GM18909 (cell line): ENCODE data around the gene BPGM.

Source experiments
- ATAC-seq: cut with Tn5 transposase; IDR thresholded peaks from one replicate; pipeline ENCODE4 v1.9.1; 2021; ENCODE audit warnings: mild to moderate bottlenecking; ENCODE audit not compliant: unreplicated experiment, poor library complexity

Gene BPGM

DNA sequence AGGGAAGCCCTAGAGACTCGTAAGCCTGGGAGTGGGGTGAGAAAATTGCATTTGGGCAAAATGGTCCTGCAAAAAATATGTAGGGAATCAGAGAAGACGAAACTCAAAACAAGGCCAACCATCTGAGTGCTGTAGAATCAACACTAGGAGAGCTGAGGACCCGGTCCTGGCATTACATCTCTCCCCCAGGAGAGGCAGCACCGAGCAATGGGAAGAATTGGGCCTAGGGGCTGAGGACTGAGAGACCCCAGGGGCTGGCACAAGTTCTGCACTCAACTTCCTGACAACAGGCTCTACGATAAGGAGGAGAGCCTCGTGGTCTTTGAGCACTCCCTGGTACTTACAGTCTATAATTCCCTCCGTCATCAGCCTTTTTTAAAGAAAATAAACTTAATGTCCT, 47.6 kb downstream of the BPGM start:
- no peak for ATAC-seq

DNA sequence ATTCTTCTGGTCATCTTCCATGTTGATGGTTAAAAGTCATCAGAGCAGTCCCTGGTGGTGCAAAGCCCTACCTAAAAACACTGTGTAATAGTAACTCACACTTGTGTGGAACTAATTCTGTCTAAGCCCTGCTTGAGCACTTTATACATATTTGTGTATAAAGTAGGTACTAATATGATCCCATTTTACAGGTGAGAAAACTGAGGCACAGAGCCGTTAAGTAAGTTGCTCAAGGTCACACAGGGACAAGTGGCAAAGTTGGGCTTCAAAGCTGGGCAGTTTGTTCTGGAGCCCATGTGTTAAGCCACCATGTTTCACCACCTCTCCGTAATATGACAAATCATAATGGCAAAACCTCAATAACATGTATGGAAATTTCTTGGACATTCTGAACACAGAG, 48.1 kb downstream of the BPGM start:
- ATAC-seq: no peak

DNA sequence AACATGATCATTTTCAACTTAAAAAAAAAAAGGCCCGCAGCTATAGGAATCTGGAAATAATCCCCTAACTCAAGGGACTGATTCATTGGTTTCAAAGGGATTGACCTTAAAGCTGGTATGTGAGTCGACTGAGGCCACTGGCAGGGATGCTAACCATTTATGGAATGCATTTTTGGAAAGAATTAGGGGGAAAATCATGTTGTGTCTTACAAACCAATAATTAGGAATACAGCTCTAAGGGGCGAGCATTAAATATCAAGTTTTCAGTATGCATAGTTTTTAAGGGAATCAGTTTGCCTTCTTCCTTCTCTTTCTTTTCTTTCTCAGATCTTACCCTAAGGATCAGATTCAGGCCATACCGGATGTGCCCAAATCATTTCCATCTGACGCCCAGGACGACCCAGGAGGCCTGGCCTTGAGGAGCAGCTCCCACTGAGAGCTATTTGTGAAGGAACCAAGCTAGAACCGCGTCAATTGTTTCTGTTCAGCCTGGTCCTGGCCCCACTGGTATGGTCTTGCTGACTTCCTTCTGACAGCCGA, 48.7 kb downstream of the BPGM start:
- ATAC-seq: no peak

DNA sequence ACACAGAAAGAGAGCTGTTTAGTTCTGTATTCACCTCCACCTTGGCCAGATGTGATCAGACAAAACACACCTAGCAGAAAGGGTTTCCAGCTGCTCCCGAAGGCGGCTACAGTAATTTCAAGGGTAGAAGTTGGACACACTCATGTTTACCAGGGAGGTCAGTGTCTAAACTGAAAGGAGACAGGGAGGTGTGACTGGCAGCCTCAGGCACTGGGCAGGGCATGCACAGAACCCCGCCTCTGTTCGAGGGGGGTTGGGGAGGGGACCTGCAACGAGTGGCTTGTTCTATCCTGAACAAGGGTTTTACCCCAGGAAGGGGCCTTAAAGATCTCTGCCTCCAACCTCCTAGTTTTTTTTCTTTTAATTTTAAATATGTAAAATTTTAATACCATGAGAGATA, 49.6 kb downstream of the BPGM start:
- ATAC-seq: no peak

DNA sequence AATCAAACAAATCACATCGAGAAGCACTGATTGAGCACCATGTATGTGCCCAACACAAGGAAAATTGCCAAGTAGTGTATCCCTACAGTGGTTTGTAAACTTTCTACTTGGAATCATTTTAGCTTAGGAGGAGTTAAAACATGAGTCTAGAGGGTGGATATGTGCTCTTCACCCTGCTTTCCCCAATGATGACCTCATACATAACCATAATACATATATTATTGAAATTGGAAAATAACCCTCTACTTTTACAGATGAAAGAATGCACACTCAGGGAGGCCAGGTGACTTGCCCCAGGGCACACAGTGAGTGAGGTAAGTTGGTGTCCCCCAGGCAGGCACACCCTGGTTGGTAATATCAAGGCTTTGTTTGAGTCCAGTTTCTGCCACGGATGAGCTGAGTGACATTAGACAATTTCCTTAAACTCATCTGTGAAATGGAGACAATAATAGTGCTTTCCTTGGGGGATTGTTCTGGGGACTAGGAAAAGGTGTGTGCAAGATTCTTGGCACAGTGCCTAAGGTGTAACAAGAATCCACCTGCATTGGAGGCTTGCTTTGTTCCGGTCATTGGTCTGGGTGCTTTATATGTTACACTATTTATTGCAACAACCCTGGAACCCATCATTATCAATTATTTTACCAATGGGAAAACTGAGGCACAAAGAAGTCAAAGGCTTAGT, 50.7 kb downstream of the BPGM start:
- ATAC-seq: no peak

DNA sequence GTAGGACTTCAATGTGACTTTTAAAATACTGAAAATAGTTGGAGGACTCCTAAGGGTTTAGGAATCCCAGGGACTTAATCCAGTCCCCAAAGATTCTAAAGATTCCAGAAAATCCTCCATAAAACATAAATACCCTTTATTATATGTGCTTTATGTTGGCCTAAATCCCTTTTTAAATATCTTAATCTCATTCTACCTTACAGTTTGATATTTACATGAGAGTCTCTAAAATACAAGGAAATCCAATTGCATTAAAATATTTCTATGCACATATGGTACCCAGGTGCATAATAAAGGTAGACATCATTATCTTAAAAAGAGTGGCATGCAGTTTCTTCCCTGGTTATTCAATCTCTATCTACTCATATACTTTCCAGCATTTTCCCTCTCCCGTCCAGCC, 51.8 kb downstream of the BPGM start:
- no peak for ATAC-seq

DNA sequence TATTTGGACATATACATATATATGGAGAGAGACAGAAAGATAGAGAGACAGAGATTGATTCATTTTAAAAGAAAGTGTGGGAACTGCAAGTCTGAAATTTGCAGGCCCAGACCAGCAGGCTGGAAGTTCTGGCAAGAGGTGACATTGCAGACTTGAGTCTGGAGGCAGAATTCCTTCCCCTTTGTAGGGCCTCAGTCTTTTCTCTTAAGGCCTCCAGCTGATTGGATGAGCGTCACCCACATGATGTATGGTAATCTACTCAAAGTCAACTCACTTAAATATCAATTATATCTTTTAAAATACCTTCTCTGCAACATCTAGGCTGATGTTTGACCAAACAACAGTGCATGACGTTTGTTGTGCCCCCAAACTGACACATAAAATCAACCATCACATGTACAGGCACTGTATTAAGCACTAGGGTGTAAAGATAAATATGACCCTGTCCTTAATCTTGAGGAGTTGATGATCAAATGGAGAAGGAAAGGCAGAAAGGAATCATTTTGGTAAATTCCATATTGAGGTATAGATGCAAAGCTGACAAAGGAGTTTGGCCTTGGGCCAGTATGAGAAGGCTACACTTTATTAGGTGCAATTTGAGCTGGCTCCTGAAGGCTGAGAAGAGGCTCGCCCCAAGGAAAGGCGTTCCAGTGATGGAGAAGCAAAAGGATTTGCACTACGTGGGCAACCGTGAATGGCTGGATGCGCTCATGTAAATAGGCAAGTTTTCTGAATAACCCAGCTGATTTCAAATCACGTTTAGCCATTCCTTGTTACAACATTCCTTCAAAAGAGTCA, 52.6 kb downstream of the BPGM start:
- ATAC-seq: no peak

DNA sequence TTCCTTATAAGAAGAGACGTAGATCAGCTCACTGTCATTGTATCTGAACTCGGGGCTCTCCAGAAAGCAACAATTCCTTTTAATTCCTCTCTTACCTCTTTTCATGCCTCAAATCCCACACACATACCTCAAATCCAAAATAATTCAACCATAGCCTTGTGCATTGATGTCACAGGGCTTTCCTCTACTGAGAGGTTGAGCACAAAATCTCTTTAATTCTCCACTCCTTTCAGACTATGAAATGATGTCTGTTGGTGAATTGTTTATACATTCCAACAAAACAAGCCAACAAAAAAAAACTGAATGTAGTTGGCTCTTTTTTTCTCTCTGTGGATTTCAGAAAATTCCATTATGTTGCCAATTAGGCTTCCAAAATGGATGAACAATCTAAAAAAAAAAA, 53.2 kb downstream of the BPGM start:
- no peak for ATAC-seq

DNA sequence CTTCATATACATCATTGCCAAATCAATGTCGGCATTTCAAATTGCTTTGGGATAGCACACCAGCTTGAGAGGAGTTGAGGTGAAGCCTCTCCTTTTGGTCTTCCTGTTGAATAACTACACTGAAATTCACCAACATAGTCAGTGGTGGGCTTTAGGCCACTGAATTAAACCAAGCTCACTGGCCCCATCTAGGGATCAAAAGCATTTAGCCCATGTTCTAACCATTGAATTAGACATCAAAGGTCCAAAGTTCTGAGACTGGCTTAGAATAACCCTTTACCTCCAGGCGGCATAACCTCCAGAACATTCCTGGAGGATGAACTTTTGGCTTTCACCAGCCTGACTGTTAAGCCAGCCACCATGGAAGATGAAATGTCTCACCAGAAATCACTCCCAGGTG, 54.6 kb downstream of the BPGM start:
- ATAC-seq: no peak

DNA sequence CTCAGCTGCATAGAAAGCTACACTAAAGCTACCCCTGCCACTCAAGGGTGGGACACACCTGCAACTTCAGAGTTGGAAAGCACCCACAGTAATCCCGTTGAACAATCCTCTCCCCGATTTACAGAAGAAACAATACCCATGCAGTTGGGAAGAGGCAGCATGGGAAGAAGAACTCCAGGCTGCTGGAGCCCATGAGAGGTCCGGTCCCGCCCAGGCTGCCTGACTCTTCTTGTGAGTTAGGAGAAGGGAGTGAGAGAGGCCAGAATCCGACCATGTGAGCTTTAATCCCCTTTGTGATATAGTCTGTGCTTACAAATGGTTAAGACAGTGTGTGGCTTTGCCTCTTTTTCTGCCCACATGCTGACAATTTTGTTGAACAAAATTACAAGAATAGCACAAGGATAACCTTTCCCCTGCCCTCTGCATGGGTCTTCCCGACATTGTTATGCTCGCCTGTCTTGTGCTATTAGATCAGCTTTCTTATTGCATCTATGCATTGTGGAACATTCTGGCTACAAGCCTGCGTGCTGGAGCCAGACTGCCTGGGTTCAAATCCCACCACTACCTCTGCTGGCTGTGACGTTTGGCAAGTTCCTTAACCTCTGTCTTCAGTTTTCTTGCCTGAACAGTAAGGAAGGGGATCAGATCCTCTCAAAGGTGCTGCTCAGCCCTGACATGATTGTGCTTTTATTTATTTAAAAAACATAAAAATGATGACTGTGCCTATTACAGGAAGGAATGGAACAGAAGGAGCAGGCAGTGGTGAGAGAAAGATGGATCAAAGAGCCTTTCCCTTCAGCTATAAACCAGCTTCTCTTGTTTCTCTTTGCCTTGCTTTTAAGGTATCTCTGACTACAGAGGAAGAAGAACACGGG, 56.0 kb downstream of the BPGM start:
- ATAC-seq: no peak

DNA sequence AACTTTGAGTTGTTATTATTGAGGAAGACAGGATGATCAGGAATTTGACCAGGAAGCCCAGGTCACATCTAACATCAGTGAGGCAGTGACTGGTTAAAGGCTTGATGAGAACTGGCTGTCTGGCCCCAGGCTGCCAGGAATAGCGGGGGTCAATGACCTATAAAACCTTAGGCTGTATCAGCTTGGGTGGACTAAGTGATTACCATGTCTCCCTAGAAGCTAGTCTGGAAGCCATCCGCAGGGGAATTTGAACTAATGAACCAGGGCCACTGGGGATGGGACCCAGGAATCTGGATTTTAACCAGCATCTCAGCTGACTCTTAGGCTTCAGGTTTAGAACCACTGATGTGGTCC, 56.6 kb downstream of the BPGM start:
- ATAC-seq: no peak

DNA sequence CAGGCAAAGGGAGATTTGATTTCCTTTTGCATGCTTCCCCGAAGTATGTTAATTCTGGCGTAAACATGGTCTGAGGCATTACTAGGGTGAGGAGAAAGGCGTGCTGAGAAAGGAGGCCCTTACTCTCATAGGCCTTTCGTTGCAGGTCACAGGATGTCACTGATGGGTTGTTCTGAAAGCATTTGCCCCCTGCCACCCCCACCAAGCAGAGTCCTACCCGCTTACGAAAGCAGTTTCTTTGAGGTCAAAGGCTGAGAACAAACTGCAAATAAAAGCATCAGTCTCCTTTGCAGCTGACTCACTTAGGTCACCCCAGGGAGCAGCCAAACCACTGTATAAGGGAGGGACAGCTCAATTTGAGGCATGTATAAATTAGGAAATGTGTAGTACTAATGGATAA, 57.1 kb downstream of the BPGM start:
- ATAC-seq: no peak

DNA sequence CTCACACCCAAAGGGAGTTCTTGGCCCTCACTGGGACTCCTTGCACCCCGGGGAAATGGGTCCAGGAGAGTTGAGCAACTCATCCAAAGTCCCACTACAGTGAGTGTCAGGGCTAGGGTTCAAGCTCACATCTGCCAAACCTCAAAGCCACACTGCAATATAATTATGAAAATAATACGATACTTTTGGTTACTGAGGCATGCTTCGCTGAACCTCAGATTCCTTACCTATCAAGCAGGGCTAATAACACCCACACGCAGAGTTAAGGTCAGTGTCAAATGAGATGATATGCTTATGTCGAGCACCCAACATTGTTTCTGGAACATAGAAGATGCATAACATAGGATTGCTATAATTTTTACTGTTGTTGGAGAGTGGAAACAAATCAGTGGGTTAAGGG, 58.2 kb downstream of the BPGM start:
- ATAC-seq: no peak

DNA sequence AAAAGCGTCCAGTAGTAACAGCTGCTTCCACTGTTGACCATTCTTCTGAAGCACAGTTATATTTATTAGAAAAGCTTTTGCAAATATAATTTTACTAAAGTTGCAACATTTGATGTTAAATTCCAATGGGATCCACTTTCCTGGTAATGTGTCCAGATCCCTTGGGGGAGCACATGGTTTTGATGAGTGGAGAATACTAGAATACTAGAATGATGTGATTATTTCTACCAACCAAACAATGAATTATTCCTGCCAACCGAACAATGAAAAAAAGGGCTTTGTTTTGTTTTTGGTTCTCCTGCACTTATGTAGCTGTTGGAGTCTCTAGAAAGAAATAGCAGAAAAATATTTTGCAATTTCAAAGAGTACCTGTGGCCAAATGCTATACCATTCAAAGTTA, 59.1 kb downstream of the BPGM start:
- ATAC-seq: no peak

DNA sequence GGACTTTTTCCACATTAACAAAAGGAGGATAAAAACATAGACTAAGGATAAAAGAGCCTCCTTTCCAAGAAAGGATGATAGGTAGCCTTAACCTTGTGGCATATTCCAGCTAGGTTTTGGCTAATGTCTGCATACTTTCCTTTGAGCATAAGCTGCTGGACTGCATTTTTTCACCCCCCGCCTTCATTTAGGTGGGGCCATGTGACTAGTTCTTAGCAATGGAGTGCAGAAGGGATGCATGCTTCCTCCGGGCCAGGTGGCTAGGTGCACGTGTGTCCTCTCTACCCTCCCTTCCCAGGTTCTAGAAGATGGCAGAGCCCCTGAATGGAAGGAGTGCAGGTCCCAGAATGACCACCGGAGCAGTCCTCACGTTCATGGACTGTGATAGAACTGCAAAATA, 59.8 kb downstream of the BPGM start:
- ATAC-seq: no peak

DNA sequence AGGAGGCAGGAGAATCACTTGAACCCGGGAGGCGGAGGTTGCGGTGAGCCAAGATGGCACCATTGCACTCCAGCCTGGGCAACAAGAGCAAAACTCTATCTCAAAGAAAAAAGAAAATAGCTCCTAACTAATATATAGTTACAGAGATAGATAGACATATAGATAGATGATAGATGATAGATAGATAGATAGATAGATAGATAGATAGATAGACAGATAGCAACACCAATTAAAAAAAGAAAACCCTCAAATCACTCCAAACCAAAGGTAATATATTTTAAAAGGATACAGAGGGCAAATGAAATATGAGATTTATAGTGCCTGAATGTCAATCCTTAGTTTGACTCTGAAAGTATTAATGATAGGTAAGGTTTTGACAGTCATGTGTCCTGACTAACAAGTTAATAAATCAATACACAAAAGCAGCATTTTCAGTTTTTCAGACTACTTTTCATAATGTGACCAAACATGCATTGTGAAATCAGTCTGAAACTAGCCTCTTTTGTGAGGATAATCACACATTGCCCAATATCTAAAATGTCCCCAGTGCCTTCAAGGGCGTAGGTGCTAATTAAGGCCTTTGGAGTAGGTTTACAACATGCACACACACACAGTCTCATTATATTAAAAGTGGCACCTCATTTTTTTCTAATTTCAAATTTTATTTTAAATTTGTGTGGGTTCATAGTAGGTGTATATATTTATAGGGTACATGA, 61.2 kb downstream of the BPGM start:
- ATAC-seq: no peak

DNA sequence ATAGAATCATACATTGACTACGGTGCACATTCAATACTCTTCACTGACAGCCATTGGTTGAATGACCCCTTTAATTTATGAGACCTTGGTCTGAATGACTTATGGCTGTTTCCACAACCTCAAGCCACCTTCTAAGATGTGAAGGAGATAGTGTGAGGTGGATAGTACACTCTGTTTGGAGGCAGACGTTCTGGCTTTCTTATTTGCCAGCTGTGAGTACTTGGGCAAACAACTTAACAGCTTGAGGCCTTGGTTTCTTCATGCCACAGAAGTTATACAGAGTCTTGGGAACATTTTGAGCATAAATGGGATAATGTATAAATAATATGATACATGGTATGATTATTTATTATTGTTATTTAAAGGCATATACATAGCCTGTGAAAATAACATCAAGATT, 62.0 kb downstream of the BPGM start:
- no peak for ATAC-seq

DNA sequence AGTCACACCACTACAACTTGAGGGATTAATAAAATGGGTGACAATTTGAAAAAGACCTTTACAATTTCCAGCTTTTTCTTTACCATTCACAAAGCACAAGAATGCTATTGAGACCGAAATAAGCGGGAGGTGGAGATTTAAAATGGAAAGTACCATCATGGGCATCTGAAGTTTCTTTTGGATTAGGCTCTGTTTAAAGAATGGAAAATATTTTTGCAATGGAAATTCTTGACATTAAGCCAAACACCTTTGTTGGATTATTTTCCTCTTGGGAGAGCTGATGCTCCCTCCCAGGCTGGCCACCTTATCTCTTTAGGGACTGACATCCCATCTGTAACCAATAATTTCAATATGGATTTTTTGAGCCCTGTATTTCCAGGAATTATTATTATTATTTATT, 62.5 kb downstream of the BPGM start:
- no peak for ATAC-seq

DNA sequence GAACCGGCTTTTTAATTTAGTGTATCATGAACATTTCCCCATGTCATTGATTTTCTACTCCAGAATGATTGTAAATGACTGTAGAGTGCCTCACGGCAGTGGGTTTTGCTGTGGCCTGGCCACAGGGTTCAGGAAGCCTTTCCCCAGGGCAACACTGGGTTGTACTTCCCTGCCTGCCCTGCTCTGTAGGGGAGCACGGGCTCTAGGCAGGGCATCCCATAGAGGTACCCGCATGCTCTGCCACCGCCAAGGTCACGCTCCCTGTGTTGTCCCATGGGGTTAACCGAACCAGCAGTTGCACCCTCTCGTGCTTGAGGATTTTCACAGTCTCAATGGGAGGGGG, 63.8 kb downstream of the BPGM start:
- ATAC-seq: no peak

DNA sequence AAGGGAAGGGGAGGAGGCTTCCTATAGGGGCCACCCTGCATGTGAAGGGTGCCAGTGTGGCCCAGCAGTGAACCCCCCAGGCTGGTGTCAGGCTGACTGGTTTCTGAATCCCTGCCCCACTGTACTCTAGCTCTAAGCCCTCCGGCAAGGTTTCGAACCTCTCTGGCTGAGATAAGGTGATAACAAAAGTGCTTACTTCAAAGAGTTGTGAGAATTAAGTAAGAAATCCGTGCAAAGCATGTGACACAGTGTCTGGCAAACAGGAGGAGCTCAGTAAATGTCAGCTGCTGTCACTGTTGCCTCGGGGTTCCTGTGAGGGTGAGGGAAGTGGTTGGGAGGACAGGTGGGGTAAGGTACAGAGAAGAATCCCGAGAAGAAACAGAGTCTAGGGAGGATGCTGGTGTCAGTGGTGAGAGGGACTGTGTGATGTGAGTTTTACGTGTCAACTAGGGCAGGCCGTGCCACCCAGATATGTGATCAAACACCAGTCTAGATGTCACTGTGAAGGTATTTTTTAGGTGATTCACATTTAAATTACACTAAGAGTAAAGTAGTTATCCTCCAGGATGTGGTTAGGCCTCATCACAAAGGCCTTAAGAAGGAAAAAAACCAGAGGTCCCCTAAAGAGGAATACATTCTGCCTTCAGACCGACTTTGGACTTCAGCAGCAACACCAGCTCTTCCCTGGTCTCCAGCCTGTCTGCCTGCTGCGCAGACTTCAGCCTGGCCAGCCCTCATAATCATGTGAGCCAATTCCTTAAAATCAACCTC, 64.4 kb downstream of the BPGM start:
- ATAC-seq: no peak
